MM.1S (cell line): ENCODE measurements around the gene SFXN4.

ENCODE experiments used
- CTCF ChIP-seq: fragments of 300-600 bp; sonication (generic); IDR thresholded peaks from 2 replicates; pipeline ENCODE4 v1.5.1; 2016; ENCODE audit warnings: antibody characterized with exemption, low read length, mixed read lengths
- EZH2 ChIP-seq: fragments of 300-600 bp; sonication (generic); optimal IDR thresholded peaks from 2 replicates; pipeline ENCODE3; 2017; ENCODE audit warnings: low read depth, mild to moderate bottlenecking, antibody characterized with exemption, low read length, mixed read lengths

- TF ChIP-seq CTCF: no peak
- no peak for TF ChIP-seq EZH2
Observed at GRCh38 chr10:119113751-119114732, 51.5 kb downstream of the SFXN4 start.
